B cell (primary cell): Measurements from ENCODE around the gene MROH2A. TPM values are rescaled to one million over a fixed set of nuclear protein-coding genes. Genes with fewer than 3 reads are reported as not detected.

ENCODE experiments used
- ATAC-seq: fragments of 200-7000 bp; cut with Tn5 transposase; one replicate; pipeline ENCODE4 v1.10.0; 2021; ENCODE audit warnings: low read depth, mild to moderate bottlenecking, moderate number of reproducible peaks, moderate library complexity
- CTCF ChIA-PET: fragments of 350-600 bp; sonication (Branson Sonifier 250); formaldehyde crosslinking; loops from one replicate; lab custom pipeline; 2021; ENCODE audit warnings: antibody characterized with exemption, inconsistent platforms; lab: Charles Lee
- POLR2A ChIA-PET: fragments of 350-600 bp; sonication (Branson Sonifier 250); formaldehyde crosslinking; loops from one replicate; lab custom pipeline; 2021; ENCODE audit warnings: antibody characterized with exemption; lab: Charles Lee
- DNase-seq: peaks from one replicate; pipeline ENCODE4 v3.0.0; 2013
- H2AFZ ChIP-seq: 2 replicates; pipeline ENCODE4 v1.6.1; 2012; ENCODE audit warnings: mild to moderate bottlenecking, low read depth, low read length; ENCODE audit not compliant: insufficient read depth, poor library complexity, severe bottlenecking
- H3K27ac ChIP-seq, 2 donors: 1 replicate in 1 of 2; 2 replicates in 1 of 2; pipeline ENCODE4 v1.5.1; 2012 to 2013; ENCODE audit warnings: low read length in 2 of 2, mild to moderate bottlenecking in 2 of 2, moderate library complexity in 1 of 2
- H3K27me3 ChIP-seq, 4 experiments: fragments of 200-600 bp in 1 of 4; sonication (generic) in 1 of 4; replicated peaks in 1 of 4; 1 replicate in 2 of 4; 2 replicates in 2 of 4; pipeline versions ENCODE4 v1.6.1 to v1.7.0; 2013 to 2016; ENCODE audit warnings: low read length in 3 of 4, mild to moderate bottlenecking in 2 of 4, mixed read lengths in 1 of 4, moderate library complexity in 1 of 4; ENCODE audit not compliant: insufficient read depth in 4 of 4, control insufficient read depth in 3 of 4; ENCODE audit errors: control extremely low read depth in 1 of 4
- H3K36me3 ChIP-seq, 2 experiments: replicated peaks in 1 of 2; 1 replicate in 1 of 2; 2 replicates in 1 of 2; pipeline versions ENCODE4 v1.6.1 to v1.7.1; 2013; ENCODE audit warnings: low read length in 1 of 2; ENCODE audit not compliant: insufficient read depth in 2 of 2, control insufficient read depth in 1 of 2; ENCODE audit errors: control extremely low read depth in 1 of 2, extremely low read depth in 1 of 2
- H3K4me1 ChIP-seq, 2 donors: fragments of 200-600 bp in 1 of 2; sonication (generic) in 1 of 2; 1 replicate in 1 of 2; 2 replicates in 1 of 2; pipeline versions ENCODE4 v1.5.1 to v1.6.1; 2013 to 2017; ENCODE audit warnings: low read length in 2 of 2; ENCODE audit not compliant: control insufficient read depth in 2 of 2, insufficient read depth in 2 of 2
- H3K4me2 ChIP-seq: replicated peaks from 2 replicates; pipeline ENCODE3; 2012; ENCODE audit warnings: mild to moderate bottlenecking, low read depth, low read length; ENCODE audit not compliant: poor library complexity, severe bottlenecking
- H3K4me3 ChIP-seq, 5 experiments: fragments of 200-600 bp in 1 of 5; sonication (generic) in 1 of 5; 1 replicate in 3 of 5; 2 replicates in 2 of 5; pipeline versions ENCODE4 v1.5.1 to v1.7.0; 2011 to 2016; ENCODE audit warnings: low read length in 4 of 5, mild to moderate bottlenecking in 4 of 5, low read depth in 2 of 5, control low read depth in 1 of 5, moderate library complexity in 1 of 5; ENCODE audit not compliant: insufficient read depth in 1 of 5; ENCODE audit errors: control extremely low read depth in 1 of 5, extremely low read depth in 1 of 5
- H3K79me2 ChIP-seq: fragments of 200-600 bp; sonication (generic); one replicate; pipeline ENCODE4 v1.6.0; 2016; ENCODE audit warnings: low read length; ENCODE audit not compliant: control insufficient read depth, insufficient read depth
- H3K9ac ChIP-seq: fragments of 200-600 bp; sonication (generic); 2 replicates; pipeline ENCODE4 v1.6.1; 2017; ENCODE audit warnings: mild to moderate bottlenecking, low read length, moderate library complexity
- H3K9me3 ChIP-seq, 3 donors: one replicate each; pipeline versions ENCODE4 v1.6.1 to v1.7.1; 2013; ENCODE audit warnings: low read length in 2 of 3; ENCODE audit not compliant: control insufficient read depth in 2 of 3, insufficient read depth in 1 of 3; ENCODE audit errors: control extremely low read depth in 1 of 3
- H4K20me1 ChIP-seq: 2 replicates; pipeline ENCODE4 v1.6.0; 2012; ENCODE audit warnings: mild to moderate bottlenecking, low read length; ENCODE audit not compliant: insufficient read depth, control insufficient read depth, poor library complexity, severe bottlenecking
- H3K27ac Mint-ChIP-seq: one replicate; pipeline ENCODE4 v1.8.0; 2021; ENCODE audit warnings: mixed read lengths
- H3K27me3 Mint-ChIP-seq: one replicate; pipeline ENCODE4 v1.8.0; 2021; ENCODE audit warnings: mixed read lengths
- H3K4me1 Mint-ChIP-seq: one replicate; pipeline ENCODE4 v1.8.0; 2021; ENCODE audit warnings: mixed read lengths
- H3K4me3 Mint-ChIP-seq: one replicate; pipeline ENCODE4 v1.8.0; 2021; ENCODE audit warnings: mixed read lengths
- H3K9me3 Mint-ChIP-seq: one replicate; pipeline ENCODE4 v1.8.0; 2022; ENCODE audit warnings: mixed read lengths; ENCODE audit not compliant: insufficient read depth
- EZH2 ChIP-seq: IDR thresholded peaks from 2 replicates; pipeline ENCODE4 v1.6.1; 2012; ENCODE audit warnings: borderline replicate concordance, low read depth, mild to moderate bottlenecking, moderate library complexity, low read length; ENCODE audit not compliant: insufficient read depth, poor library complexity, severe bottlenecking
- WGBS: methylation state at CpG from one replicate; pipeline ENCODE4 v1.1.5; 2013; ENCODE audit warnings: missing lambda C conversion rate; ENCODE audit not compliant: insufficient coverage; 5-methylcytosine and 5-hydroxymethylcytosine counted together
- intact Hi-C: fragments of 100-400 bp; cut with micrococcal nuclease; formaldehyde crosslinking; loops from one replicate; pipeline ENCODE4 v1.10.0; 2022
- polyA plus RNA-seq: library from polyadenylated mRNA; depleted of rRNA; stranded (reverse); fragments of >200 nt; gene quantifications from 2 replicates; pipeline ENCODE4 v1.2.3, GENCODE V29; 2012
- total RNA-seq, 2 donors: library from RNA; stranded (reverse); fragments of 120-200 nt in 1 of 2; gene quantifications; 1 replicate in 1 of 2; 2 replicates in 1 of 2; pipeline versions ENCODE4 v1.2.3 to v1.2.4, GENCODE V29; 2013 to 2022
- TF ChIP-seq, protein P1 (sequence below): fragments of 200-600 bp; IDR thresholded peaks from one replicate; pipeline ENCODE4 v1.8.0; 2022; ENCODE audit warnings: antibody characterized with exemption, mild to moderate bottlenecking

MROH2A gene
- total and polyA plus RNA-seq, 2 donors (not counting 1 experiment from before 2014, with no cell fraction given): not detected

- Histone ChIP-seq H3K79me2 (no peaks in the 10 kb centered on the region), H3K4me3 (no peak overlapping the region), H2AFZ (no peak overlapping the region), H4K20me1 (no peaks in the 10 kb centered on the region), H3K4me2 (no peak overlapping the region), H3K9ac (no peak overlapping the region), H3K27ac (no peak overlapping the region), H3K4me1 (no peaks in the 10 kb centered on the region), H3K9me3 (peaks cover 0 to 6% (median 0%) of the 10 kb centered on the region in 3 donors), H3K36me3 (no peaks in the 10 kb centered on the region), H3K27me3 (peaks cover 0 to 5% (median 0%) of the 10 kb centered on the region in 4 experiments)
- Mint-ChIP-seq H3K9me3 (peaks cover 1% of the 10 kb centered on the region), H3K27me3 (peaks cover 9% of the 10 kb centered on the region), H3K27ac (no peak overlapping the region), H3K4me1 (no peaks in the 10 kb centered on the region), H3K4me3 (no peak overlapping the region)
- POLR2A ChIA-PET: no interaction called here
- 100% methylated on average over 1 of the region's 3 CpGs for WGBS
- no peak for ATAC-seq
- CTCF ChIA-PET: no interaction called here
- DNase-seq: no peak
- TF ChIP-seq, protein P1, sequence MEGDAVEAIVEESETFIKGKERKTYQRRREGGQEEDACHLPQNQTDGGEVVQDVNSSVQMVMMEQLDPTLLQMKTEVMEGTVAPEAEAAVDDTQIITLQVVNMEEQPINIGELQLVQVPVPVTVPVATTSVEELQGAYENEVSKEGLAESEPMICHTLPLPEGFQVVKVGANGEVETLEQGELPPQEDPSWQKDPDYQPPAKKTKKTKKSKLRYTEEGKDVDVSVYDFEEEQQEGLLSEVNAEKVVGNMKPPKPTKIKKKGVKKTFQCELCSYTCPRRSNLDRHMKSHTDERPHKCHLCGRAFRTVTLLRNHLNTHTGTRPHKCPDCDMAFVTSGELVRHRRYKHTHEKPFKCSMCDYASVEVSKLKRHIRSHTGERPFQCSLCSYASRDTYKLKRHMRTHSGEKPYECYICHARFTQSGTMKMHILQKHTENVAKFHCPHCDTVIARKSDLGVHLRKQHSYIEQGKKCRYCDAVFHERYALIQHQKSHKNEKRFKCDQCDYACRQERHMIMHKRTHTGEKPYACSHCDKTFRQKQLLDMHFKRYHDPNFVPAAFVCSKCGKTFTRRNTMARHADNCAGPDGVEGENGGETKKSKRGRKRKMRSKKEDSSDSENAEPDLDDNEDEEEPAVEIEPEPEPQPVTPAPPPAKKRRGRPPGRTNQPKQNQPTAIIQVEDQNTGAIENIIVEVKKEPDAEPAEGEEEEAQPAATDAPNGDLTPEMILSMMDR: no peak
- no peak for TF ChIP-seq EZH2
- intact Hi-C loops: no loop called here
Measured at GRCh38 chr2:233821196-233821595, 43.1 kb downstream of the MROH2A start.

GRCh38 chr2:233821709-233822100 lies 43.6 kb downstream of the MROH2A start:
- no peaks in the 10 kb centered on the region for H3K4me1 ChIP-seq
- Mint-ChIP-seq H3K27ac (no peak overlapping the region), H3K9me3 (peaks cover 1% of the 10 kb centered on the region), H3K27me3 (peaks cover 11% of the 10 kb centered on the region), H3K4me1 (no peaks in the 10 kb centered on the region), H3K4me3 (no peak overlapping the region)
- ChIA-PET CTCF (no interaction called here), POLR2A (no interaction called here)
- H3K27me3 ChIP-seq: peaks cover 0 to under 1% (median 0%) of the 10 kb centered on the region in 4 experiments
- 93% methylated on average over 6 of the region's 8 CpGs for WGBS
- intact Hi-C loops: no loop called here
- no peaks in the 10 kb centered on the region for H3K79me2 ChIP-seq
- no peaks in the 10 kb centered on the region for H4K20me1 ChIP-seq
- TF ChIP-seq, protein P1: no peak
- TF ChIP-seq EZH2: no peak
- H3K4me3 ChIP-seq: no peak overlapping the region
- no peak overlapping the region for H3K4me2 ChIP-seq
- H3K9ac ChIP-seq: no peak overlapping the region
- H3K36me3 ChIP-seq: no peaks in the 10 kb centered on the region
- H3K9me3 ChIP-seq: peaks cover 0 to 2% (median 0%) of the 10 kb centered on the region in 3 donors
- no peak overlapping the region for H3K27ac ChIP-seq
- H2AFZ ChIP-seq: no peak overlapping the region
- no peak for DNase-seq
- ATAC-seq: no peak
